Measurements from ENCODE around the gene TAAR9.

- TF ChIP-seq CTCF (conservative IDR thresholded peaks at IDR 0.05; ENCODE audit: low read length) (no peak), EZH2phosphoT487 (IDR thresholded peaks at IDR 0.05; ENCODE audit: borderline replicate concordance, low read depth, low read length) (no peak)
Observed at GRCh38 chr6:132490478-132491204, 47.4 kb upstream of the TAAR9 start.

All from OCI-LY7 (cell line).